GM12892 (cell line): ENCODE measurements around the gene DLK2.

Source experiments
- POLR2A ChIP-seq: IDR thresholded peaks from 2 replicates; pipeline ENCODE4 v1.6.1; 2011; ENCODE audit warnings: low read depth, low read length, control low read depth
- POLR2AphosphoS5 ChIP-seq: IDR thresholded peaks from 2 replicates; pipeline ENCODE4 v1.6.1; 2011; ENCODE audit warnings: low read depth, low read length, control low read depth
- TAF1 ChIP-seq: IDR thresholded peaks from 2 replicates; pipeline ENCODE4 v1.6.1; 2011; ENCODE audit warnings: low read depth, mild to moderate bottlenecking, control low read depth, low read length, borderline replicate concordance

DNA sequence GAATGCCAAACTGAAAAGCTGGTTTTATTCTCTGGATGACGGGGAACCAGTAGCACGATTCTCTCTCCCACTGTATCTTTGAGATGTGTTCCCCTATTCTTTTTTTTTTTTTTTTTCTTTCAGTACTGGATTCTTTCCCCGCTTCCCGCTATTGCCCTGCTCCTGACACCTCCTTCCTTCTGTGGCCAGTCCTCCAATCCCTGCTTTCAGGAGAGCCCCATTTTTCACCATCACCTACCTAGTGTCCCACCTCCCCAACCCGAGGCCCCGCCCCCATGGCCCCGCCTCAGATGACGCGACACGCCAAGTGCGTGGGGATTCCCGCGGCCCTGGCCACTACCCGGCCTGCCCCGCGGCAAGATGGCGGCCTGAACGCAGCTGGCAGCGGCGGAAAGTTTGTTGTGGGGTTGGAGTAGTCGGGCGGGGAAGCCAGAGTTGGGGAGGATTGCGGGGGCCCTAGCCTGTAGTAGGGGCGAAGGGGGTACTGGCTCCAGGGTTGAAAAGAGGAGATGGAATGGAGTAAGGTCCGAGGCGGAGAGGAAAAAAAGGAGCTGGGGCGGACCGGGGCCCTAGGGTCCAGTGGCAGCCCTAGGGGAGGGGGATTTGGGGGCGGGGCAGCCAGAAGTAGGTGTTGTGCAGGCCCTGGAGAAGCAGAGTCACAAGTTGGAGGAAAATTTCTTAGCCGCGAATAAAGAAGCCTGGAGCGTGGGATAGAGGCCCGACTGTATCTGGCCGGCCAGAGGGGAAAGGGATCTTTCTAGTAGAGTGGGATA is 22.1 kb upstream of the DLK2 start, which contains the start of gene TJAP1:
- TF ChIP-seq POLR2A: peak; percentile 81
- TF ChIP-seq POLR2AphosphoS5: peak; percentile 66; the same call in 1 of the 2 replicates
- peak; percentile 92 for TF ChIP-seq TAF1
